ENCODE data around the gene ARSB.

GRCh38 chr5:78741019-78741418 lies 244.1 kb downstream of the ARSB start:
- no peak for TF ChIP-seq CTCF (IDR thresholded peaks at IDR 0.05)
- TF ChIP-seq FOXM1 (IDR thresholded peaks at IDR 0.05; ENCODE audit: low read depth), result no peak
- TF ChIP-seq MAX (IDR thresholded peaks at IDR 0.05; ENCODE audit: low read depth), result no peak
- TF ChIP-seq POLR2AphosphoS5 (IDR thresholded peaks at IDR 0.05; ENCODE audit: low read depth, low read length), result no peak
- TF ChIP-seq RFX5 (IDR thresholded peaks at IDR 0.05; ENCODE audit: low read length), result no peak
- TF ChIP-seq USF2 (IDR thresholded peaks at IDR 0.05; ENCODE audit: borderline replicate concordance, low read depth, low read length), result no peak
- no peak for TF ChIP-seq TAF1 (IDR thresholded peaks at IDR 0.05; ENCODE audit: borderline replicate concordance, low read depth, low read length)
- TF ChIP-seq ZBTB33 (IDR thresholded peaks at IDR 0.05; ENCODE audit: borderline replicate concordance, low read depth), result no peak
- TF ChIP-seq EZH2phosphoT487 (IDR thresholded peaks at IDR 0.05; ENCODE audit: borderline replicate concordance, low read depth), result no peak
- no peak for TF ChIP-seq CHD2 (IDR thresholded peaks at IDR 0.05; ENCODE audit: low read length, partially characterized antibody)
- no peak for TF ChIP-seq EP300 (IDR thresholded peaks at IDR 0.05; ENCODE audit: borderline replicate concordance in 1 of 2, low read depth in 1 of 2, low read length in 1 of 2)
- TF ChIP-seq RAD21 (IDR thresholded peaks at IDR 0.05; ENCODE audit: low read length), result no peak

Data from SK-N-SH (cell line).